GM12865 (cell line): Measurements from ENCODE around the gene ADGRE3.

Source experiments
- DNase-seq: peaks from one replicate; pipeline ENCODE4 v3.0.0; 2010; ENCODE audit warnings: low read depth
- H3K4me3 ChIP-seq: 2 replicates; pipeline ENCODE4 v1.5.1; 2011; ENCODE audit warnings: mild to moderate bottlenecking, low read depth, low read length, control low read depth
- TF ChIP-seq, protein P1 (sequence below): IDR thresholded peaks from 2 replicates; pipeline ENCODE4 v1.5.1; 2011; ENCODE audit warnings: low read length, control low read depth, low read depth, inconsistent platforms; ENCODE audit not compliant: insufficient read depth; ENCODE audit errors: missing control alignments

The ADGRE3 gene

GRCh38 chr19:14672188-14672872 lies 2.3 kb downstream of the ADGRE3 start:
- no peak overlapping the region for H3K4me3 ChIP-seq
- DNase-seq = peak; percentile 21
- TF ChIP-seq, protein P1, sequence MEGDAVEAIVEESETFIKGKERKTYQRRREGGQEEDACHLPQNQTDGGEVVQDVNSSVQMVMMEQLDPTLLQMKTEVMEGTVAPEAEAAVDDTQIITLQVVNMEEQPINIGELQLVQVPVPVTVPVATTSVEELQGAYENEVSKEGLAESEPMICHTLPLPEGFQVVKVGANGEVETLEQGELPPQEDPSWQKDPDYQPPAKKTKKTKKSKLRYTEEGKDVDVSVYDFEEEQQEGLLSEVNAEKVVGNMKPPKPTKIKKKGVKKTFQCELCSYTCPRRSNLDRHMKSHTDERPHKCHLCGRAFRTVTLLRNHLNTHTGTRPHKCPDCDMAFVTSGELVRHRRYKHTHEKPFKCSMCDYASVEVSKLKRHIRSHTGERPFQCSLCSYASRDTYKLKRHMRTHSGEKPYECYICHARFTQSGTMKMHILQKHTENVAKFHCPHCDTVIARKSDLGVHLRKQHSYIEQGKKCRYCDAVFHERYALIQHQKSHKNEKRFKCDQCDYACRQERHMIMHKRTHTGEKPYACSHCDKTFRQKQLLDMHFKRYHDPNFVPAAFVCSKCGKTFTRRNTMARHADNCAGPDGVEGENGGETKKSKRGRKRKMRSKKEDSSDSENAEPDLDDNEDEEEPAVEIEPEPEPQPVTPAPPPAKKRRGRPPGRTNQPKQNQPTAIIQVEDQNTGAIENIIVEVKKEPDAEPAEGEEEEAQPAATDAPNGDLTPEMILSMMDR = no peak

DNA sequence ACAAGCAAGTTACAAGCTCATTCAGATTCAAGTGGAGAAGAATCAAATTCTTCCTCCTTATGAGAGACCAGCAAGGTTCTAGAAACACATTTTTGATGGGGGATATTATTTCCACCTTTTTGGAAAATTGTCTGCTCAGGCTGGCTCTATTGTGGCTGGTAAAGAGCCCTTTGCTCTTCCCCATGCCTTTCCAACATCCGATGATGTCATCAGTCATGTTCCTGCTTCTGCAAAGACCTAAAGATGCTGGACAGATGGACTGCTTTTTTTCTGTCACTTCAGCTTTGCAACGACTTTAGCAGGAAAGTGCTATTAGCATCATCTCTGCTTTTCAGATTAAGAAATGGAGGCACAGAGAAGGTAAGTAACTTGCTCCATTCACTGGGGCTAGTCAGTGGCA lies 4.2 kb downstream of the ADGRE3 start:
- DNase-seq = no peak
- TF ChIP-seq, protein P1 = no peak
- H3K4me3 ChIP-seq = no peak overlapping the region

GRCh38 chr19:14669940-14670339 lies 4.7 kb downstream of the ADGRE3 start:
- no peak for DNase-seq
- TF ChIP-seq, protein P1 = no peak
- no peak overlapping the region for H3K4me3 ChIP-seq

- TF ChIP-seq, protein P1 = no peak
- H3K4me3 ChIP-seq = no peak overlapping the region
- DNase-seq = no peak
Measured at GRCh38 chr19:14661372-14661924, 13.2 kb downstream of the ADGRE3 start.

DNA sequence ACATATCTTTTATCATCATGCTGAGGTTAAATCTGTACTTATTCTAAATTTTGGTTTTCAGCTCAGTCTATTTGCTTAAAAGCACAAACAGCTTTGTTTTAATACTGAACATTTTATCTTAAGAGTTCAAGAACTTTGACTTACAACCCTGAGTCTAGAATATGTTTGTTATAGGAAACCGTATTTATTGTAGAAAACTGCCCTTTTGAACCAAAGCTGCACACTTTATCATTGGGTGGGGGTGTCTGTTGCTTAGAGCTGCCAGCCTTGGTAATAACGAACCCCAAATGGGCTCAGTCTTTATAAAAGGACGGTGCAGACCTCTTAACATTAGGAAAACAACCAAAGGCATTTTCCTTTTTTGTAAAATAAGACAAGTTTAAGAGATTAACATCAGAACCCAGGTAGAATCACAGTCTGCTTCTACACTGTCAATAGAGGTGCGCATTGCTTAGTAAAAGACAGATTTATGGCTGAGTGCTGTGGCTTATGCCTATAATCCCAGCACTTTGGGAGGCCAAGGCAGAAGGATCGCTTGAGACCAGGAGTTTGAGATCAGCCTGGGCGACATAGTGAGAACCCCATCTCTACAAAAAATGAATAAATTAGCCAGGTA lies 14.7 kb downstream of the ADGRE3 start:
- no peak overlapping the region for H3K4me3 ChIP-seq
- TF ChIP-seq, protein P1 = no peak
- no peak for DNase-seq

GRCh38 chr19:14655726-14656125 lies 18.9 kb downstream of the ADGRE3 start:
- no peak for DNase-seq
- TF ChIP-seq, protein P1 = no peak
- H3K4me3 ChIP-seq = no peak overlapping the region
